Nucleus accumbens (tissue), 56 donors: ENCODE measurements around the gene ACAP3.

Source experiments
- DNase-seq, 56 donors: peaks; one replicate each; lab custom pipeline; 2025; lab: John Stamatoyannopoulos, UW

Gene ACAP3

GRCh38 chr1:1307923-1308755 is at the start of gene ACAP3, which contains the start of gene PUSL1:
Gene ACAP3 (minus strand): TSS chr1:1307930. CDS start chr1:1307815, 115 bp downstream.
Gene PUSL1 (plus strand): TSS chr1:1308597. CDS start chr1:1308644, 47 bp downstream.
- DNase-seq, result peak; percentile 30 to 97 (median 91)

GRCh38 chr1:1356796-1357401 is 49.2 kb upstream of the ACAP3 start:
- DNase-seq, result no peak

GRCh38 chr1:1356166-1356795 is 48.6 kb upstream of the ACAP3 start:
- no peak for DNase-seq

- DNase-seq, result no peak
These were observed 47.7 kb upstream of the ACAP3 start for GRCh38 chr1:1355416-1355815.

- no peak for DNase-seq
These were observed 46.8 kb upstream of the ACAP3 start for GRCh38 chr1:1354271-1355247.

- DNase-seq, result no peak
These were observed 45.8 kb upstream of the ACAP3 start for GRCh38 chr1:1353389-1354151.

- DNase-seq, result no peak
These were observed 45.2 kb upstream of the ACAP3 start for GRCh38 chr1:1352786-1353388.

GRCh38 chr1:1351511-1352427 is 44.0 kb upstream of the ACAP3 start:
- DNase-seq, result no peak

- peak in 41 of 56 donors; percentile 33 to 81 (median 60) for DNase-seq
These were observed 41.7 kb upstream of the ACAP3 start, which contains the start of gene DVL1 for GRCh38 chr1:1349256-1350012. Gene DVL1 (minus strand): TSS chr1:1349418. CDS start chr1:1349065, 353 bp downstream.

GRCh38 chr1:1348420-1349255 is 40.9 kb upstream of the ACAP3 start:
- peak in 5 of 56 donors; percentile 40 to 57 (median 49) for DNase-seq

GRCh38 chr1:1347663-1348419 is 40.1 kb upstream of the ACAP3 start:
- DNase-seq, result no peak

- no peak for DNase-seq
These were observed 39.4 kb upstream of the ACAP3 start for GRCh38 chr1:1347026-1347595.

- DNase-seq, result no peak
These were observed 38.8 kb upstream of the ACAP3 start for GRCh38 chr1:1346501-1346890.

GRCh38 chr1:1345860-1346500 is 38.2 kb upstream of the ACAP3 start:
- peak in 12 of 56 donors; percentile 4 to 44 (median 24) for DNase-seq
